IMR-90 (cell line): ENCODE data around the gene RNF180. TPM values are rescaled to one million over a fixed set of nuclear protein-coding genes. Genes with fewer than 3 reads are reported as not detected.

Experiments
- ATAC-seq: fragments of 200-7000 bp; cut with Tn5 transposase; 2 replicates; pipeline ENCODE4 v1.9.1; 2020; ENCODE audit warnings: low read depth, mild to moderate bottlenecking, moderate library complexity
- BruUV-seq: library from RNA; stranded (reverse); fragments of 400-500 nt; replicated peaks from 2 replicates; lab custom pipeline; 2021; lab: Mats Ljungman, UMichigan
- CTCF ChIA-PET: fragments of 300-600 bp; formaldehyde crosslinking; extraction: SDS; loops from one replicate; lab custom pipeline; 2021; ENCODE audit warnings: antibody characterized with exemption; lab: Yijun Ruan, JAX
- POLR2A ChIA-PET: fragments of 300-600 bp; sonication (Branson Sonifier 250); formaldehyde crosslinking; loops from one replicate; lab custom pipeline; 2022; ENCODE audit warnings: antibody characterized with exemption; ENCODE audit not compliant: unreplicated experiment; lab: Charles Lee
- DNase-seq: peaks from one replicate; pipeline ENCODE4 v3.0.0; 2013
- H2AFZ ChIP-seq: replicated peaks from 2 replicates; pipeline ENCODE3; 2013; ENCODE audit warnings: low read length, mild to moderate bottlenecking; ENCODE audit not compliant: poor library complexity
- H2AK5ac ChIP-seq: 2 replicates; pipeline ENCODE4 v1.6.1; 2013; ENCODE audit warnings: low read depth, low read length, inconsistent platforms
- H2AK9ac ChIP-seq: replicated peaks from 2 replicates; pipeline ENCODE3; 2013; ENCODE audit warnings: mild to moderate bottlenecking, low read depth, low read length, moderate library complexity; ENCODE audit not compliant: poor library complexity
- H2BK120ac ChIP-seq: 2 replicates; pipeline ENCODE4 v1.6.1; 2013; ENCODE audit warnings: low read depth, low read length, inconsistent platforms
- H2BK15ac ChIP-seq: 3 replicates; pipeline ENCODE4 v1.6.1; 2013; ENCODE audit warnings: low read depth, low read length, inconsistent platforms
- H2BK20ac ChIP-seq: 2 replicates; pipeline ENCODE4 v1.6.1; 2013; ENCODE audit warnings: low read depth, mild to moderate bottlenecking, inconsistent platforms, low read length, moderate library complexity
- H2BK5ac ChIP-seq: 2 replicates; pipeline ENCODE4 v1.6.1; 2013; ENCODE audit warnings: mild to moderate bottlenecking, low read depth, low read length, inconsistent platforms; ENCODE audit not compliant: poor library complexity, severe bottlenecking
- H3K14ac ChIP-seq: replicated peaks from 2 replicates; pipeline ENCODE4 v1.6.1; 2013; ENCODE audit warnings: low read depth, low read length, inconsistent platforms
- H3K18ac ChIP-seq: 2 replicates; pipeline ENCODE4 v1.6.1; 2013; ENCODE audit warnings: low read depth, low read length, control low read depth
- H3K23ac ChIP-seq: 2 replicates; pipeline ENCODE4 v1.6.1; 2013; ENCODE audit warnings: low read depth, low read length, inconsistent platforms
- H3K27ac ChIP-seq: 2 replicates; pipeline ENCODE4 v1.5.1; 2013; ENCODE audit warnings: mild to moderate bottlenecking, control low read depth, low read length; ENCODE audit not compliant: insufficient read depth
- H3K27me3 ChIP-seq: 2 replicates; pipeline ENCODE4 v1.6.1; 2013; ENCODE audit warnings: low read length; ENCODE audit not compliant: control insufficient read depth, insufficient read depth
- H3K36me3 ChIP-seq: 2 replicates; pipeline ENCODE4 v1.6.1; 2013; ENCODE audit warnings: low read length, mixed read lengths; ENCODE audit not compliant: control insufficient read depth, insufficient read depth
- H3K4ac ChIP-seq: 2 replicates; pipeline ENCODE4 v1.6.1; 2013; ENCODE audit warnings: low read depth, low read length, inconsistent platforms
- H3K4me1 ChIP-seq: 2 replicates; pipeline ENCODE4 v1.6.1; 2013; ENCODE audit warnings: low read length, mixed read lengths; ENCODE audit not compliant: control insufficient read depth, insufficient read depth
- H3K4me2 ChIP-seq: 2 replicates; pipeline ENCODE4 v1.6.1; 2013; ENCODE audit warnings: low read depth, mild to moderate bottlenecking, control low read depth, low read length, moderate library complexity
- H3K4me3 ChIP-seq: 2 replicates; pipeline ENCODE4 v1.5.1; 2013; ENCODE audit warnings: low read depth, mild to moderate bottlenecking, control low read depth, low read length, moderate library complexity; ENCODE audit not compliant: insufficient read depth
- H3K56ac ChIP-seq: 2 replicates; pipeline ENCODE4 v1.6.1; 2013; ENCODE audit warnings: low read length, inconsistent platforms; ENCODE audit not compliant: insufficient read depth; ENCODE audit errors: extremely low read depth
- H3K79me1 ChIP-seq, 2 experiments: 2 replicates each; pipeline ENCODE4 v1.6.1; 2013; ENCODE audit warnings: low read length in 2 of 2, inconsistent platforms in 1 of 2, low read depth in 1 of 2
- H3K9ac ChIP-seq: 2 replicates; pipeline ENCODE4 v1.6.1; 2013; ENCODE audit warnings: low read depth, low read length, control low read depth
- H3K9me1 ChIP-seq: 2 replicates; pipeline ENCODE4 v1.6.1; 2013; ENCODE audit warnings: low read length, inconsistent platforms; ENCODE audit not compliant: insufficient read depth
- H3K9me3 ChIP-seq: 2 replicates; pipeline ENCODE4 v1.6.1; 2013; ENCODE audit warnings: low read length; ENCODE audit not compliant: control insufficient read depth, insufficient read depth
- H4K20me1 ChIP-seq: 2 replicates; pipeline ENCODE4 v1.6.1; 2013; ENCODE audit warnings: low read length, inconsistent platforms; ENCODE audit not compliant: insufficient read depth
- H4K5ac ChIP-seq: 2 replicates; pipeline ENCODE4 v1.6.1; 2013; ENCODE audit warnings: mild to moderate bottlenecking, low read depth, low read length, control low read depth
- H4K8ac ChIP-seq, 2 experiments: 2 replicates each; pipeline ENCODE4 v1.6.1; 2013; ENCODE audit warnings: low read depth in 2 of 2, low read length in 2 of 2, control low read depth in 1 of 2, inconsistent platforms in 1 of 2
- H4K91ac ChIP-seq: 2 replicates; pipeline ENCODE4 v1.6.1; 2013; ENCODE audit warnings: low read depth, low read length, inconsistent platforms; ENCODE audit not compliant: insufficient read depth
- BHLHE40 ChIP-seq: fragments of 150-350 bp; IDR thresholded peaks from 2 replicates; pipeline ENCODE4 v1.6.1; 2016; ENCODE audit warnings: mild to moderate bottlenecking, low read depth, low read length
- ELK1 ChIP-seq: fragments of 150-350 bp; IDR thresholded peaks from 2 replicates; pipeline ENCODE4 v1.6.1; 2016; ENCODE audit warnings: low read depth, mild to moderate bottlenecking, low read length, moderate library complexity, borderline replicate concordance
- MAFK ChIP-seq: IDR thresholded peaks from 2 replicates; pipeline ENCODE4 v1.6.1; 2012; ENCODE audit warnings: low read depth, low read length, improper control_type of control experiment
- MAZ ChIP-seq: IDR thresholded peaks from 2 replicates; pipeline ENCODE4 v1.6.1; 2012; ENCODE audit warnings: low read depth, mild to moderate bottlenecking, low read length, improper control_type of control experiment, moderate library complexity, borderline replicate concordance
- NFE2L2 ChIP-seq: fragments of 150-350 bp; IDR thresholded peaks from 2 replicates; pipeline ENCODE4 v1.6.1; 2016; ENCODE audit warnings: low read depth, mild to moderate bottlenecking, low read length
- POLR2A ChIP-seq: IDR thresholded peaks from 2 replicates; pipeline ENCODE4 v1.6.1; 2012; ENCODE audit warnings: mild to moderate bottlenecking, low read depth, low read length
- RCOR1 ChIP-seq: IDR thresholded peaks from 2 replicates; pipeline ENCODE4 v1.6.1; 2012; ENCODE audit warnings: mild to moderate bottlenecking, low read length, improper control_type of control experiment; ENCODE audit not compliant: insufficient replicate concordance
- RFX5 ChIP-seq: IDR thresholded peaks from 2 replicates; pipeline ENCODE4 v1.8.0; 2012; ENCODE audit warnings: low read depth, mild to moderate bottlenecking, low read length, moderate library complexity
- SMC3 ChIP-seq: fragments of 150-350 bp; IDR thresholded peaks from 2 replicates; pipeline ENCODE4 v1.6.1; 2016; ENCODE audit warnings: low read depth, mild to moderate bottlenecking, antibody characterized with exemption, low read length, moderate library complexity
- WGBS, 2 experiments: methylation state at CpG; one replicate each; pipeline versions ENCODE4 v1.1.5 to v1.1.7; 2013; ENCODE audit warnings: missing lambda C conversion rate in 2 of 2; ENCODE audit not compliant: insufficient read length in 1 of 2; ENCODE audit errors: extremely low coverage in 2 of 2; 5-methylcytosine and 5-hydroxymethylcytosine counted together
- dilution Hi-C: fragments of 300-500 bp; cut with HindIII; formaldehyde crosslinking; loops from one replicate; pipeline ENCODE4 v1.14.3; 2018; ENCODE audit warnings: low sequenced_read_pairs; ENCODE audit not compliant: unreplicated experiment
- in situ Hi-C: fragments of 300-500 bp; cut with MboI; formaldehyde crosslinking; loops from 3 replicates; pipeline ENCODE4 v1.14.3; 2019; ENCODE audit warnings: low sequenced_read_pairs, inconsistent platforms, mixed read lengths
- intact Hi-C: fragments of 100-400 bp; cut with micrococcal nuclease; formaldehyde crosslinking; loops from 2 replicates; pipeline ENCODE4 v1.10.0; 2022
- polyA plus RNA-seq, 3 experiments: library from polyadenylated mRNA; depleted of rRNA; stranded (reverse); fragments of >200 nt; gene quantifications; 2 replicates each; pipeline ENCODE4 v1.2.3, GENCODE V29; 2012; ENCODE audit warnings: low replicate concordance in 1 of 3
- total RNA-seq: library from RNA; depleted of rRNA; stranded (reverse); fragments of >200 nt; gene quantifications from 2 replicates; pipeline ENCODE4 v1.2.3, GENCODE V29; 2012

Gene RNF180
- total and polyA plus RNA-seq, 2 of the 4 experiments (the other 2 are of a cell fraction), result 0.02 to 0.36 TPM

GRCh38 chr5:64165500-64166200, at the start of gene RNF180 (continued):
- no peak for TF ChIP-seq BHLHE40
- no peak for TF ChIP-seq MAZ

GRCh38 chr5:64125521-64125920, 40.1 kb upstream of the RNF180 start:
- dilution Hi-C loops, result no loop called here
- no peaks in the 10 kb centered on the region for H3K9me1 ChIP-seq
- H3K4ac ChIP-seq, result no peak overlapping the region
- H4K91ac ChIP-seq, result no peak overlapping the region
- DNase-seq (no peak), ATAC-seq (no peak)
- H3K36me3 ChIP-seq, result no peaks in the 10 kb centered on the region
- H4K8ac ChIP-seq, result no peak overlapping the region
- H2BK5ac ChIP-seq, result no peak overlapping the region
- H3K9me3 ChIP-seq, result 0 out of 2 replicates have a peak, but pooled peaks cover under 1% of the 10 kb centered on the region
- H3K23ac ChIP-seq, result no peak overlapping the region
- H3K14ac ChIP-seq, result no peak overlapping the region
- TF ChIP-seq NFE2L2 (no peak), SMC3 (no peak), BHLHE40 (no peak), RCOR1 (no peak), POLR2A (no peak), MAZ (no peak), ELK1 (no peak), MAFK (no peak), RFX5 (no peak)
- H3K4me3 ChIP-seq, result no peak overlapping the region
- H3K4me2 ChIP-seq, result no peak overlapping the region
- H2AFZ ChIP-seq, result no peak overlapping the region
- no peak overlapping the region for H4K5ac ChIP-seq
- BruUV-seq, result no TSS peak
- no peak overlapping the region for H2BK20ac ChIP-seq
- H3K79me1 ChIP-seq, result no peaks in the 10 kb centered on the region
- H2BK120ac ChIP-seq, result no peak overlapping the region
- no peak overlapping the region for H2BK15ac ChIP-seq
- ChIA-PET POLR2A (no interaction called here), CTCF (no interaction called here)
- H2AK9ac ChIP-seq, result no peak overlapping the region
- no peaks in the 10 kb centered on the region for H3K4me1 ChIP-seq
- WGBS, 2 experiments, result no CpG with 5 or more reads among the region's 1 CpG
- intact Hi-C loops, result no loop called here
- H3K18ac ChIP-seq, result no peak overlapping the region
- H3K9ac ChIP-seq, result no peak overlapping the region
- H4K20me1 ChIP-seq, result no peaks in the 10 kb centered on the region
- no peaks in the 10 kb centered on the region for H3K27me3 ChIP-seq
- no peak overlapping the region for H3K27ac ChIP-seq
- in situ Hi-C loops, result no loop called here
- no peak overlapping the region for H3K56ac ChIP-seq
- H2AK5ac ChIP-seq, result no peak overlapping the region
